HG03432 (cell line): ENCODE measurements around the gene ARID3B.
"Not testable (repeated sequence)": the region's sequence is repeated elsewhere in the genome, so short reads cannot be mapped to it uniquely, and the experiment has no call there.

Experiments
- ATAC-seq: cut with Tn5 transposase; IDR thresholded peaks from one replicate; pipeline ENCODE4 v1.9.1; 2021; ENCODE audit warnings: mild to moderate bottlenecking, moderate library complexity; ENCODE audit not compliant: unreplicated experiment

Gene ARID3B

DNA sequence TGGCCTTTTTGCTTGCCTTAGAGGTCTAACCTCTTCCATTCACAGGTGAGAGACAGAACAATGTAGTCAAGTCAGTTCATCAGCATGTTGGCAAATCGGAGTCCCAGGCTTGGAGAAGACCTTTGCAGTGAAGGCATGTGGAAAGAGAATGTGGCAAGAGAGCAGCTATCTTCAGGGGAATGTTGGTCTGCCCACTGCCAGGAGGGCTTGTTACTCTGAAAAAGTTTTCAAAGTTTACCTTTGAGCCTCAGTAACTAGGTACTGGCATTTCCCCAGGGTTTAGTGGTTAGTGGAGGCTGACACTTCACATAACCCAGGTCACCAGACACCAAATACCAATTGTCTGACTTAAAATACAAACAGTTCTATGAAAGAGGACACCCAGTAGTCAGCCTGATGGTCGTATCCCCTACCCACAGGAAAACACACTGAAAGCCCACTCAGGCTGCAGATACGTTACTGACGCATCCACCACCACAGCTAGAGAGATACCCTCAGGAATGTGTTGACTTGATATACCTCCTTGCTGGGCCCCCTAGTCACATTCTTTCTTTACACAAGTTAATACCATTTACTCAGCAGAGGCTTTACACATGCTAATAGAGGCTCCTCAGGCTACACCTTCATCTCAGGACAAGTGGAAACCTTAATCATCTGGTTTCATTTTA is 9.7 kb upstream of the ARID3B start:
- ATAC-seq = no peak

DNA sequence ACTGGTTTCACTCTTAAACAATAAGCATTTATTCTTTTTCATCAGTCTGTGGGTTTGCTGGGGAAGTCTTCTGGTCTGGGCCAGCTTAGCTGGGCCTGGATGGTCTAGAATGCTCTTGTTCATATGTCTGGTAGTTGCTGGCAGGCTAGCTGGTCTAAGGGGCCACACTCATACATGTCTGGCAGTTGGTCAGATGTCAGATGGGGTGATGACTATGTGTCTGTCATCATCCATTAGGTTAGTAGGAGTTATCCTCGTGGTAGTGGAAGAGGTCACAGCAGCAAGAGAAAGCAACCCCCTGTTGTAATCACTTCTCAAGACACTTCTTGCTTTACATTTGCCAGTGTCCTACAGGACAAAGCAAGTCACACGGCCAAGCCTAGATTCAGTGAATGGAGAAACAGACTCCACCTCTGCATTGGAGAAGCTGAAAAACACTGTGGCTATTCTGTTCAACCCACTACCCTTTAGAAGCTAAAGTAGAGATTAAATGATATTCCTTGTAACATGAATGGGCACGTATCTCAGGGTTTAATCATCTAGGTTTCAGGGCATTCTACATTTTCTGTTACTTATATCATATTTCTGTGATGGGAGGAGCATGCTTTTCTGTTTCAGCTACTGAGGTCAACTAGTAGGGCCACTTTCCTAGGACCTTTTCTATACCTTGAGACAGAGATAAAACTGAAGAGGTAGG is 5.5 kb upstream of the ARID3B start:
- ATAC-seq = no peak

DNA sequence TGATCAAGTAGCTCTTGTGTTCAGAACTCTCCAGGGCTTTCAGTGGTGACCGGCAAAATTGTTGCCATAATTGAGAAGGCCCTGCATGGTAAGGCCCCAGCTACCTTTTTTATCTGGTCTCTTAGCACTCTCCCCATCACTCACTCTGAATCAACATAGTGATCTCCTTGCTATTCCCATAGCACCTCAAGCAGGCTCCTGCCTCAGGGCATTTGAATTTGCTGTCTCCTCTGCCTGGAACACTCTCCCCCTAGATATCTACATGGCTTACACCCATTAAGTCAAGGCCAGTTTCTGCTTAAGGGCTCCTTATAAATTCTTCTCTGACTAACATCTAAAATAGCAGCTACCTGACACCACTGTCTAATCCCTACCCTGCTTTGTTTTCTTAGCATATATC is 3.3 kb upstream of the ARID3B start:
- no peak for ATAC-seq

GRCh38 chr15:74539521-74539920 is 1.5 kb upstream of the ARID3B start:
- ATAC-seq = not testable (repeated sequence)

- ATAC-seq = no peak
Measured at GRCh38 chr15:74540161-74540760, 759 bp upstream of the ARID3B start.

DNA sequence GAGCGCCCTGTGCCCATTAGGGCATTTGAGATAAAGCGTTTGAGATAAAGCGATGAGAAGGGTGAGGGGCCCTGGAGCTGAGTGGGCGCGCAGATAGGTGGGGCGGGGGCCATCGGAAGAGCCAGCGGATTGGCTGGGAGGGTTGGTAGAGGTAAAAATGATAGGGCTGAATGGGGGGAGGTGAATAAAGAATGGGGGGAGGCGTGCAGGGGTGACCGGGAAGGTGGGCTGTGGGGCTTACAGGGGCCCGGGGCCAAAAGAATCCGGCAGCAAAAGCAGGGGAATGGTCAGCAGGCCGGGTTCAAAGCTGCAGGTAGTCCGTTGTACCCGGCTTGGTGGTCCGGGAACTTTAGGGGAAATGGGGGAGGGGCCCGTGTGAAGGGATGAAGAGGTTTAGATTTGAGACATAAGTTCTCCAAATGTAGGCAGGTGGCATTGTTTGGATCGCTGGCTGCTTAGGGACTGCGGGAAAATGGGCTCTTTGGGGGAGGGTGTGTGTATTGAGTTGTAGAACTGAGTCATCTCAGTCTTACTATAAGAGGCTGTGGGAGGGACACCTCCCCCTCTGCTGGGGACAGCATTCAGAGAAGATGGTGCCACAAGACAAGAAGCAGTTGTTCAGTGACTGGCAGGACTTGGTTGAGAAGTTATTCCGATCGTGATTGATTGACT is 610 bp downstream of the ARID3B start:
- peak; percentile 43 for ATAC-seq

GRCh38 chr15:74542166-74543042 is 1.4 kb downstream of the ARID3B start:
- no peak for ATAC-seq

DNA sequence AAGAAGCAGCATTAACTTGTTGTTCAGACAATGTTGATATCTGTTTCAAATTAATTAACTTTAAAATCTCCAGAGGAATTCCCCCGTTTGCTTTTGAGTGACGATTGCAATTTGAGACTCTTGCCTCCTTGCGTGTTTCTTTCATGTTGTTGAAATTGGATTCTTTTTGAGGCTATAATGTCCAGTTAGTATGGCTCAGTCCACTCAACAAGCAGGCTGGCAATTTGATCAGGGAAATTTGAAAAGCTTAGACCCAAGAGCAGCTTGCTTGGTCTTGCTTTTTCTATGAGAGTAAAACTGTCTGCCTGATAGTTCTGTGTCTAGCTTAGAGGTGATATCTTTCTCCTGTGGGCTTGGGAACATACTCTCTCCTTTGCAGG is 2.0 kb downstream of the ARID3B start:
- ATAC-seq = no peak

- no peak for ATAC-seq
Measured at GRCh38 chr15:74543583-74543982, 2.6 kb downstream of the ARID3B start.

GRCh38 chr15:74545086-74545485 is 4.1 kb downstream of the ARID3B start:
- no peak for ATAC-seq

GRCh38 chr15:74545776-74546656 is 5.0 kb downstream of the ARID3B start:
- peak; percentile 58 for ATAC-seq

DNA sequence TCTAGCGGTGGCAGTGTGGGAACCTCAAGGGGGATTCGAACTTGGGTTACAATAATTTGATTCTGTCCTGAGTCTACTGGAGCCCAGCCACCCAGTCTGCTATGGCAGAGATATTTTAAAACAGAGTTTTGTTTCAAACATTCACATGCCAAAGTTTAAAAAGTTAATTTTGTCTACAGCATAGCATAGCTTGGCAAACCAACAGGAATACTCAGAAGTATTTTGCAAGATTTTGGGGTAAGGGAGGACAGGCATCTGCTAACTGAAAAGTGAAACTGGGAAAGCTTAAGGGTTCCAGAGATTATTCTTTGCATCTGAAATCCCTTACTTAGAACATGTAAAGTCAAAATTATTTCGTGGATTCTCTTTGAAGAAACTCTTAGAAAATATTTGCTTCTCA is 6.6 kb downstream of the ARID3B start:
- no peak for ATAC-seq

DNA sequence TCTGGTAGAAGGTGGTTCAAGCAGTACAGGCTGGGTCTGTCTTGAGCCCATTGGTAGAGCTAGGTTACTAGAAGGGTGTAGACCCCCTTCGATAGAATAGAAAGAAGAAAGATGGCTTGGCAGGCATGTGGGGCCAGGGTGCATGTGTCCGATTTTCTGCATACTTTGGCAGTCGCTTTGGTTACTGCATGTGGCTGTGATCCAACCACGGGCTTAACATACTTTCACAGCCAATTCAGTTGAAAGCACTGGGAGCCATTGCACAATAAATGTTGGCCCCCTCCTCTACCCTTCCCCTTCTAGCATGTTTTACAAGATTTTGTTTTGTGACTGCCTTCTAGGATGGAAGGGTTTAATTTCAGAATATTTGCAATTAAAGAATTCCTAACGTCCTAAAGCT is 7.2 kb downstream of the ARID3B start:
- ATAC-seq = no peak

DNA sequence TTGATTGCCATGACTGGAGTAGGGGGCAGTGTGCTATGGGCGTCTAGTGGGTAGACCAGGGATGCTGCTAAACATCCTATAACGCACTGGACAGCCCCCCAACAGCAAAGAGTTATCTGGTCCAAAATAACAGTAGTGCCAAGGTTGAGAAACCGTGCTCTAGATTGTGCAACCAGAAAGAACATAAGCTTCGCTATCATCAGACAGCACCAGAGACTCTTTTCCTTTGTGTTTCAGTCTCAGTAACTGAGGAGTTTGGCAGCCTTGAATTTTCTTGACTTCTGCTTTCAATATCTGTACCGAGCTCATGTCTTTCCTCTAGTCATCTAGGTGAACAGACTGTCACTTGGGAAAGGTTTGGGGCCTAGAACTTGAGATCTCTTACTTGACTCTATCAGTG is 8.8 kb downstream of the ARID3B start:
- no peak for ATAC-seq

DNA sequence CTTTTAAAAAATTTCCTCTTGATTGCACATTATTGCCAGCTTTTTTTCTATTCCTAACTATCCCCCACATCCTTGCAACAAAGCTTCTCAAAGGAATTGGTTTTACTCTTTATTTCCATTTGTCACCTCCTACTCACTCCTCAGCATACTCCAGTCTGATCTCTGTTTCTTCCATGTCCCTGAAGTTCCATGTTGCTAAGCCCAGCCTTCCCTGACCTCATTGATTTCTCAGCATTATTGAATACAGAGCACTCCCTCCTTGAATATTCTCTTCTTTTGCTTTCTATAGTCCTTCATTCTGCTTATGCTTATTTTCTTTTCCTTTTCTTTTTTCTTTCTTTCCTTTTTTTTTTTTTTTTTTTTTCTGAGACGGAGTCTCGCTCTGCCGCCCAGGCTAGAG is 10.7 kb downstream of the ARID3B start:
- ATAC-seq = no peak

DNA sequence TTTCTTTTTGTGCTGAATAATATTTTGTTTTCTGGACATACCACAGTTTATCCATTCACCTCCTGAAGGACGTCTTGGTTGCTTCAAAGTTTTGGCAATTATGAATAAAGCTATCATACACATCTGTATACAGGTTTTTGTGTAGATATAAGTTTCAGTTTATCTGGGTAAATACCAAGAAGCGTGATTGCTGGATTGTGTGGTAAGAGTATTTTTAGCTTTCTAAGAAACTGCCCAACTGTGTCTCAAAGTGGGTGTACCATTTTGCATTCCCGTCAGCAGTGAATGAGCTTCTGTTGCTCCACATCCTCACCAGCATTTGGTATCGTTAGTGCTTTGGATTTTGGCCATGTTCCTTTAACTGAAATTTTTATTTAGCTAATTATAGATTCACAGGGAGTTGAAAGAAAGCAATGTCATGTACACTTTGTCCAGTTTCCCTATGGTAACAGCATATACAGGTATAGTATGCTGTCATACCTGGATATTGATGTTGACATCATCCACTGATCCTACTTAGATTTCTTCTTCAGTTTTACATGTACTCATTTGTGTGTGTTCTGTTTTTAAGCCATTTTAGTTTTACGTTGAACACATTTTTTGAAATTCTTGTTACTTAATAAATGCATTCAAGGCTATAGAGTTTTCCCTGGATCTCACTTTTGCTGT is 11.9 kb downstream of the ARID3B start:
- ATAC-seq = no peak

- no peak for ATAC-seq
Measured at GRCh38 chr15:74555192-74555591, 14.2 kb downstream of the ARID3B start.

- no peak for ATAC-seq
Measured at GRCh38 chr15:74558706-74559105, 17.7 kb downstream of the ARID3B start.

GRCh38 chr15:74563442-74563841 is 22.4 kb downstream of the ARID3B start:
- ATAC-seq = no peak
